ENCODE measurements around the gene NDUFV3.

DNA sequence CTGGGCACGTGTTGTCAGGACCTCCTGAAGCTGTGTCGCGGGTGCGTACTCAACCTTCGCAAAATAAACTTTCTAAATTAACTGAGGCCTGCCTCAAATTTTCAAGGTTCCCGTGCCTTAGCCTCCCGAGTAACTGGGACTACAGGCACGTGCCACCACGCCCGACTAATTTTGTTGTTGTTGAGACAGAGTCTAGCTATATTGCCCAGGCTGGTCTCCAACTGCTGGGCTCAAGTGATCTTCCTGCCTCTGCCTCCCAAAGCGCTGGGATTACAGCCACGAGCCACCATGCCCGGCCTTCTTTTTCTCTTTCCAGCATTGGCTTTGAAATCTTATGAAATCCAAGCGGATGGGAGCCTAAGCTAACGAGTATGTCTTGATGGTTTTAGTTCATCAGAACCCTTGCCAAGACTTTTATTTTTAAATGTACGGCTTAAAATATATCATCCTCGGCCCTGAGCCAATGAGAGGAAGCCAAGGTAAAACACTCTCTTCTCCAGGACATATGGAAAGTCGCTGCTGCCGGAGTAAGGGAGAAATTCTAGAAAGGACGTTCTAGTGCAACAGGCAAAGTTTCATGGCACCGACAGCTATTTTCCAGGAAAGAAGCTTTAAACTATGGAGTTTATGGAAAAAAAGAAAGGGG lies 45.0 kb downstream of the NDUFV3 start:
- no peak for TF ChIP-seq EZH2 (IDR thresholded peaks at IDR 0.05; ENCODE audit: low read length)
- TF ChIP-seq, protein P1, sequence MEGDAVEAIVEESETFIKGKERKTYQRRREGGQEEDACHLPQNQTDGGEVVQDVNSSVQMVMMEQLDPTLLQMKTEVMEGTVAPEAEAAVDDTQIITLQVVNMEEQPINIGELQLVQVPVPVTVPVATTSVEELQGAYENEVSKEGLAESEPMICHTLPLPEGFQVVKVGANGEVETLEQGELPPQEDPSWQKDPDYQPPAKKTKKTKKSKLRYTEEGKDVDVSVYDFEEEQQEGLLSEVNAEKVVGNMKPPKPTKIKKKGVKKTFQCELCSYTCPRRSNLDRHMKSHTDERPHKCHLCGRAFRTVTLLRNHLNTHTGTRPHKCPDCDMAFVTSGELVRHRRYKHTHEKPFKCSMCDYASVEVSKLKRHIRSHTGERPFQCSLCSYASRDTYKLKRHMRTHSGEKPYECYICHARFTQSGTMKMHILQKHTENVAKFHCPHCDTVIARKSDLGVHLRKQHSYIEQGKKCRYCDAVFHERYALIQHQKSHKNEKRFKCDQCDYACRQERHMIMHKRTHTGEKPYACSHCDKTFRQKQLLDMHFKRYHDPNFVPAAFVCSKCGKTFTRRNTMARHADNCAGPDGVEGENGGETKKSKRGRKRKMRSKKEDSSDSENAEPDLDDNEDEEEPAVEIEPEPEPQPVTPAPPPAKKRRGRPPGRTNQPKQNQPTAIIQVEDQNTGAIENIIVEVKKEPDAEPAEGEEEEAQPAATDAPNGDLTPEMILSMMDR (optimal IDR thresholded peaks at IDR 0.05 in 1 of 3, IDR thresholded peaks at IDR 0.05 in 1 of 3, conservative IDR thresholded peaks at IDR 0.05 in 1 of 3; ENCODE audit: extremely low read depth in 1 of 3, insufficient read depth in 2 of 3, low read length in 3 of 3), result no peak
